ENCODE data around the gene POTEF. TPM values are rescaled to one million over a fixed set of nuclear protein-coding genes. Genes with fewer than 3 reads are reported as not detected.
"Not testable (repeated sequence)": the region's sequence is repeated elsewhere in the genome, so short reads cannot be mapped to it uniquely, and the experiment has no call there.

POTEF gene
- total RNA-seq, 4 donors from 2014 or later, result not detected

GRCh38 chr2:130152816-130153595 is 24.0 kb upstream of the POTEF start:
- TF ChIP-seq, protein P1, sequence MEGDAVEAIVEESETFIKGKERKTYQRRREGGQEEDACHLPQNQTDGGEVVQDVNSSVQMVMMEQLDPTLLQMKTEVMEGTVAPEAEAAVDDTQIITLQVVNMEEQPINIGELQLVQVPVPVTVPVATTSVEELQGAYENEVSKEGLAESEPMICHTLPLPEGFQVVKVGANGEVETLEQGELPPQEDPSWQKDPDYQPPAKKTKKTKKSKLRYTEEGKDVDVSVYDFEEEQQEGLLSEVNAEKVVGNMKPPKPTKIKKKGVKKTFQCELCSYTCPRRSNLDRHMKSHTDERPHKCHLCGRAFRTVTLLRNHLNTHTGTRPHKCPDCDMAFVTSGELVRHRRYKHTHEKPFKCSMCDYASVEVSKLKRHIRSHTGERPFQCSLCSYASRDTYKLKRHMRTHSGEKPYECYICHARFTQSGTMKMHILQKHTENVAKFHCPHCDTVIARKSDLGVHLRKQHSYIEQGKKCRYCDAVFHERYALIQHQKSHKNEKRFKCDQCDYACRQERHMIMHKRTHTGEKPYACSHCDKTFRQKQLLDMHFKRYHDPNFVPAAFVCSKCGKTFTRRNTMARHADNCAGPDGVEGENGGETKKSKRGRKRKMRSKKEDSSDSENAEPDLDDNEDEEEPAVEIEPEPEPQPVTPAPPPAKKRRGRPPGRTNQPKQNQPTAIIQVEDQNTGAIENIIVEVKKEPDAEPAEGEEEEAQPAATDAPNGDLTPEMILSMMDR (IDR thresholded peaks at IDR 0.05 in 4 of 5, conservative IDR thresholded peaks at IDR 0.05 in 1 of 5), result no peak
- TF ChIP-seq POLR2A (IDR thresholded peaks at IDR 0.05), result no peak
- peaks cover 0 to 31% of the 10 kb centered on the region in 2 donors for H3K36me3 ChIP-seq
- in situ Hi-C loops (cut with MboI; ENCODE audit: low sequenced_read_pairs in 4 of 4), result no loop called here

GRCh38 chr2:130152136-130152815 is 23.3 kb upstream of the POTEF start:
- H3K27ac ChIP-seq; in situ Hi-C loops (cut with MboI; ENCODE audit: low sequenced_read_pairs in 4 of 4); H3K4me1 ChIP-seq; H3K9me3 ChIP-seq; intact Hi-C loops (cut with DNase I; ENCODE audit: low total_unique reads); ATAC-seq; DNase-seq; H3K4me3 ChIP-seq; H3K27me3 ChIP-seq: not testable (repeated sequence)
- peaks cover 0 to 31% of the 10 kb centered on the region in 2 donors for H3K36me3 ChIP-seq

More at GRCh38 chr2:130152816-130153595, 24.0 kb upstream of the POTEF start:
- Histone ChIP-seq H3K27ac (no peak overlapping the region), H3K4me1 (no peaks in the 10 kb centered on the region), H3K27me3 (no peaks in the 10 kb centered on the region), H3K4me3 (no peak overlapping the region), H3K9me3 (no peaks in the 10 kb centered on the region)
- ATAC-seq (no peak), DNase-seq (no peak)
- intact Hi-C loops (cut with DNase I; ENCODE audit: low total_unique reads), result no loop called here

DNA sequence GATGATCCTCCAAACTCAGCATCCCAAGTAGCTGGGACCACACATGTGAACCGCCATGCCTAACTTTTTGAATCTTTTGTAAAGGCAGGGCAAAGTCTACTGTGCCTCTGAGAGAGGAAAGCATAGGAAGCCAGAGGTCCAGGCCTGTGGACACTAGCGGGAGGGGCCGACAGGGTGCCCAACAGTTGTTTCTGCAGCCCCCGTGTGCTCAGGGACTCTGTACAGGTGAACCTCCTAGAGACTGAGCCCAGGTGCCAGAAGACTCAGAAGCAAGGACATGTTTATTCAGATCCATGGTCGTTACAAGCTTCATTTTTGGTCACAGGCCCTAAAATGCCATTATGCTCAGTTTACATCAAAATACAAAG is 22.1 kb upstream of the POTEF start:
- H3K9me3 ChIP-seq; DNase-seq; H3K27me3 ChIP-seq; H3K4me3 ChIP-seq; ATAC-seq; H3K4me1 ChIP-seq; in situ Hi-C loops (cut with MboI; ENCODE audit: low sequenced_read_pairs in 4 of 4); H3K27ac ChIP-seq; intact Hi-C loops (cut with DNase I; ENCODE audit: low total_unique reads): not testable (repeated sequence)
- peaks cover 0 to 31% of the 10 kb centered on the region in 2 donors for H3K36me3 ChIP-seq

DNA sequence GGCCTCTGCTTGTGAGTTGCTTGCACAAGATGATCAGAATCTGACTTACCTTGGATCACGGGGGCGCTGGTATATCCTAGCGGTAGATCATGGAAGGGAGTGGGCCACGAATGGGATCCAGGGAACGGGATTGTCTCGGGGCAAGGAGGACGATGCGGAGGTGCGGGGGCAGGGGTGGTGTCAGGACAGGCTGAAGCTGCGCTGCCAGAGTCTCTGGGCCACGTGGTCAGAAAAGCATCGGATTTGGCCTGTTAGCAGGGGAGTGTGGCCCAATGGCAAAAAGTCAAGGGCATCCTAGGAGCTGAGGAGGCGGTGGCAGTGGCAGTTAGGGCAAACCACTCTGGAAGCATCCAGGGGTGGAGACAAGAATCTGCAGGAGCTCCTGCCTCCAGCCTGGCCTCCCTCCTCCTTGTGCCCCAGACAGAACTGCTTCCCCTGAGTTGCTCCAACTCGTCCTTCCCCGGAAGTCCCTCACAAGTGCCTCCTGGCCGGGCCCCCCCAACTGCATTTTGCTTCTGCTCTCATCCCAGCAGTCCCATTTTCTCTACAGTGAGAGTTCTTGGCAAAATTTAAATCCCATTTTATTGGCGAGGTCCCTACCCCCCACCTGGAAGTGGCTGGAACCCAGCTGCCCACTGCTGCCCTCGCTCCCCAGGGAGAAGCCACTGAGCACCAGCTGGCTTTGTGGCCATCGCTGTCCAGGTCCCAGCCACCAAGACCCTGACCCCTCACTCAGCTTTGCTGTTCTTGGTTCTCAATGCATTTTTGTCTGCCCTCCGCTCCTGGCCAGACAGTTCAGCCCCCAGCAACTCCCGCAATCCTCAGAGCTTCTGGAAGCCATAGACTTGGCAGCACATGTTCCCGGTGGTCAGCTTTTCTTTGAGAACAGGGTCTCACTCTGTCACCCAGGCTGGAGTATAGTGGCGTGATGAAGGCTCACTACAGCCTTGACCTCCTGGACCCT is 21.4 kb upstream of the POTEF start:
- Histone ChIP-seq H3K27me3 (peaks cover 0 to 4% (median 3%) of the 10 kb centered on the region in 3 donors), H3K27ac (no peak overlapping the region), H3K36me3 (peaks cover 0 to 29% of the 10 kb centered on the region in 2 donors), H3K9me3 (no peaks in the 10 kb centered on the region), H3K4me3 (no peak overlapping the region), H3K4me1 (no peaks in the 10 kb centered on the region)
- in situ Hi-C loops (cut with MboI; ENCODE audit: low sequenced_read_pairs in 4 of 4), result no loop called here
- intact Hi-C loops (cut with DNase I; ENCODE audit: low total_unique reads), result no loop called here
- TF ChIP-seq POLR2A (IDR thresholded peaks at IDR 0.05), result no peak
- TF ChIP-seq, protein P1 (IDR thresholded peaks at IDR 0.05 in 4 of 5, conservative IDR thresholded peaks at IDR 0.05 in 1 of 5), result no peak
- no peak for DNase-seq
- ATAC-seq, result no peak

- H3K9me3 ChIP-seq; intact Hi-C loops (cut with DNase I; ENCODE audit: low total_unique reads); DNase-seq; H3K4me3 ChIP-seq; H3K4me1 ChIP-seq; ATAC-seq; H3K27ac ChIP-seq; in situ Hi-C loops (cut with MboI; ENCODE audit: low sequenced_read_pairs in 4 of 4); H3K27me3 ChIP-seq: not testable (repeated sequence)
- peaks cover 0 to 15% of the 10 kb centered on the region in 2 donors for H3K36me3 ChIP-seq
Measured at GRCh38 chr2:130148515-130148914, 19.5 kb upstream of the POTEF start.

DNA sequence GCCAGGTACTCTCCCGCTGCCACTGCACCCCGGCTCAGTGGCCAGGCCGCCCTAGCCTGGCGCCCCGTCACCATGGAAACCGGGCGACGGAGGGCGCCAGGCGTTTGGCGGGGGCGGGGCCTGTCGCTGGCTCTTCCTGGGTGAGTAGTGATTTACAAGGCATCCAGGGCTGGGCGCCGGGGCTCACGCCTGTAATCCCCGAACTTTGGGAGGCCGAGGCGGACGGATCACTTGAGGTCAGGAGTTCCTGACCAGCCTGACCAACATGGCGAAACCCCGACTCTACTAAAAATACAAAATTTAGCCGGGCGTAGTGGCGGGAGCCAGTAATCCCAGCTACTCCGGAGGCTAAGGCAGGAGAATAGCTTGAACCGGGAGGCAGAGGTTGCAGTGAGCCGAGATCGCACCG is 16.0 kb upstream of the POTEF start, which contains the start of gene CCDC74B:
CCDC74B (minus strand) TSS at position 107 of the 409 bp plus-strand sequence. CDS start 116 bp downstream, outside the sequence.
- in situ Hi-C loops (cut with MboI; ENCODE audit: low sequenced_read_pairs in 4 of 4); H3K27ac ChIP-seq; DNase-seq; intact Hi-C loops (cut with DNase I; ENCODE audit: low total_unique reads); H3K4me1 ChIP-seq; H3K36me3 ChIP-seq; H3K9me3 ChIP-seq; H3K27me3 ChIP-seq: not testable (repeated sequence)
- peak; percentile 44 to 58 for ATAC-seq
- H3K4me3 ChIP-seq, result peak within 1 kb of the TSS; percentile 33 to 42 (median 40)

DNA sequence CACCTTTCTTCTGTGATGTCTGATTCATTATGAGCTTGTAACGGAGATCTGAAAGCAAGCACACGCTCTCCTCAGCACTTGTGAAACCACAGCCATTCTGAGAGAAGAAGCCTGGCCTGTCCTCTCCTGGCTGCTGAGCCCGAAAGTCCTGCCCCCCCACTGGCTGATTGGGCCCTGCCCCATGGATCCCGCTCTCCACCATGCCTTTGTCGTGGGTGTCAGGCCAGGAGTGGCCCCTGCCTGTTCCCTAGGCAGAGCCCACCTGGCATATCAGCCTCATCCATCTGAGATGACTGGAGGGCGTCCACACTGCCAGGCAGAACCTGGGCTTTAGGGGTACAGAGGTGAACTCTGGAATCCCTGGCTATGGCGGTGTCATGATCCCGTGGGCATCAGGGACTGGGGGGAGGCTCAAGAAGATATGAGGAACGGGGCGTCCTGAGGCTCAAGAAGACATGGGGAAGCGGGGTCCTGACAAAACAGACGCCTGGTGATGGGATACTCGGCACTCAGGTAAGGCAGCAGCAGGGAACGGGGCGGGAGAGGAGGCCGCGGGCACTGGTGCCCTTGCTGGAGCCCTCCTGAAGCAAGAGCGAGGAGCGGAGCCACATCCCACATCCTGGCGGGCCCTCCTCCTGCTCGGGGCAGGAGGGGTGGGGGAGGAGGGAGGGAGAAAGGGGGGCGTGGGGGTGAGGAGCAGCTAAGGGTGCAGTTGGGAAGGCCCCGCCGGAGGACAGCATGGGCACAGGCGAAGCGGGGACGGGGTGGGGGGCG is 14.4 kb upstream of the POTEF start:
- H3K36me3 ChIP-seq; H3K9me3 ChIP-seq; H3K27ac ChIP-seq; in situ Hi-C loops (cut with MboI; ENCODE audit: low sequenced_read_pairs in 4 of 4); H3K4me1 ChIP-seq; ATAC-seq; H3K27me3 ChIP-seq; intact Hi-C loops (cut with DNase I; ENCODE audit: low total_unique reads); DNase-seq: not testable (repeated sequence)
- peak overlapping the region in 1 of 4 donors; percentile 42 for H3K4me3 ChIP-seq

GRCh38 chr2:130142396-130143265 is 13.6 kb upstream of the POTEF start:
- intact Hi-C loops (cut with DNase I; ENCODE audit: low total_unique reads); H3K27ac ChIP-seq; H3K9me3 ChIP-seq; ATAC-seq; H3K4me1 ChIP-seq; H3K27me3 ChIP-seq; H3K4me3 ChIP-seq; H3K36me3 ChIP-seq; DNase-seq; in situ Hi-C loops (cut with MboI; ENCODE audit: low sequenced_read_pairs in 4 of 4): not testable (repeated sequence)

All from gastrocnemius medialis (tissue), 4 donors.